ENCODE data around the gene CSAD. TPM values are rescaled to one million over a fixed set of nuclear protein-coding genes. Genes with fewer than 3 reads are reported as not detected.
"Not testable (repeated sequence)": the region's sequence is repeated elsewhere in the genome, so short reads cannot be mapped to it uniquely, and the experiment has no call there.

Gene CSAD
- total RNA-seq, 1 experiment from 2014 or later: 11.5 TPM

- Mint-ChIP-seq H3K9me3 (no peaks in the 10 kb centered on the region), H3K27ac (no peak overlapping the region), H3K4me3 (no peak overlapping the region), H3K4me1 (0 out of 2 replicates have a peak, but pooled peaks cover 5% of the 10 kb centered on the region), H3K27me3 (ENCODE audit: low read depth) (peaks cover 85% of the 10 kb centered on the region), H3K36me3 (no peaks in the 10 kb centered on the region)
- no peak for ATAC-seq
- no peak for TF ChIP-seq HMGXB4 (CRISPR knock-in tag; IDR thresholded peaks at IDR 0.05)
- no peak for TF ChIP-seq ZNF138 (CRISPR knock-in tag; conservative IDR thresholded peaks at IDR 0.05)
- TF ChIP-seq PREB (CRISPR knock-in tag; IDR thresholded peaks at IDR 0.05; ENCODE audit: borderline replicate concordance): no peak
- no peak for TF ChIP-seq OVOL2 (CRISPR knock-in tag; IDR thresholded peaks at IDR 0.05; ENCODE audit: borderline replicate concordance)
- no peak for TF ChIP-seq CREB1 (CRISPR knock-in tag; IDR thresholded peaks at IDR 0.05)
- TF ChIP-seq CREM (CRISPR knock-in tag; IDR thresholded peaks at IDR 0.05): no peak
- no peak for TF ChIP-seq ZNF416 (CRISPR knock-in tag; IDR thresholded peaks at IDR 0.05)
- no peak for TF ChIP-seq KAT7 (CRISPR knock-in tag; IDR thresholded peaks at IDR 0.05; ENCODE audit: borderline replicate concordance)
- no peak for TF ChIP-seq RORB (CRISPR knock-in tag; IDR thresholded peaks at IDR 0.05)
- no peak for TF ChIP-seq TEAD4 (CRISPR knock-in tag; IDR thresholded peaks at IDR 0.05)
- TF ChIP-seq ZNF317 (CRISPR knock-in tag; IDR thresholded peaks at IDR 0.05; ENCODE audit: borderline replicate concordance, low read depth): no peak
- TF ChIP-seq ZNF425 (CRISPR knock-in tag; conservative IDR thresholded peaks at IDR 0.05): no peak
- TF ChIP-seq ZBTB43 (CRISPR knock-in tag; IDR thresholded peaks at IDR 0.05): no peak
- TF ChIP-seq PRRX2 (CRISPR knock-in tag; IDR thresholded peaks at IDR 0.05): no peak
- TF ChIP-seq SP1 (CRISPR knock-in tag; conservative IDR thresholded peaks at IDR 0.05): no peak
- no peak for TF ChIP-seq MXD4 (CRISPR knock-in tag; IDR thresholded peaks at IDR 0.05; ENCODE audit: borderline replicate concordance)
- ChIA-PET CTCF (interaction anchor here (1.4 kb wide), 1 partner anchor 31 kb away, joined by 4 read pairs; no protein-coding TSS in a partner anchor), POLR2A (no interaction called here)
- no peak for DNase-seq (ENCODE audit: low spot score)
Measured at GRCh38 chr12:53166837-53167236, 13.9 kb downstream of the CSAD start.

- H3K36me3 Mint-ChIP-seq; DNase-seq (ENCODE audit: low spot score); H3K27ac Mint-ChIP-seq; POLR2A ChIA-PET; ATAC-seq; H3K4me3 Mint-ChIP-seq; H3K9me3 Mint-ChIP-seq; H3K4me1 Mint-ChIP-seq: not testable (repeated sequence)
- CTCF ChIA-PET: interaction anchor here (0.7 kb wide), 1 partner anchor 242 kb away, joined by 3 read pairs; no protein-coding TSS in a partner anchor
- H3K27me3 Mint-ChIP-seq (ENCODE audit: low read depth): peaks cover 90% of the 10 kb centered on the region
Measured at GRCh38 chr12:53163008-53163407, 17.7 kb downstream of the CSAD start.

Data from WTC11 (cell line).